ENCODE measurements around the gene DUXA.
"Not testable (repeated sequence)": the region's sequence is repeated elsewhere in the genome, so short reads cannot be mapped to it uniquely, and the experiment has no call there.

The DUXA gene

DNA sequence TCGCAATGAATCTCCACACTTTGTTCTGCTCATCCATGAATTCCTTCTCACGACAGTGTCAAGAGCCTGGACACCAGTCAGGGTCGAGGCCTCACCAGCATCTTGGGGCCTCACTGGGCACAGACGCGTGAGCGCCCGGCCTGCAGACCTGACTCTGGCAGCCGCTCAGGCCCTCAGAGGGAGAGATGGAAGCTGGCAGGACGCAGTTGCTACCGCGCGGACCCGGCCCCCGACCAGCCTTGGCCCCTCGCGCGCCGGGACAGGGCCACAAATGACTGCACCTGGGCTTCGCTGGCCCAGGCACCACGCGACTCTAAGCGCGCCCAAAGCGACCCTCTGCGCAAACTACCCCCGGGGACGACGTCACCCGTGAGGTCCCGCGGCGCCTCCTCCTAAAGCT lies 48.4 kb downstream of the DUXA start:
- no peak overlapping the region for H3K4me2 ChIP-seq (ENCODE audit: low read length)
- H3F3A ChIP-seq (ENCODE audit: control insufficient read depth, insufficient read depth) = no peaks in the 10 kb centered on the region
- H3K27ac ChIP-seq (ENCODE audit: low read depth, low read length) = no peak overlapping the region
- H3K27me3 ChIP-seq (ENCODE audit: control insufficient read depth, low read length) = no peaks in the 10 kb centered on the region
- H3K4me1 ChIP-seq (ENCODE audit: control insufficient read depth, low read length) = no peaks in the 10 kb centered on the region
- no peaks in the 10 kb centered on the region for H3K36me3 ChIP-seq (ENCODE audit: control insufficient read depth, low read length)
- TF ChIP-seq EZH2phosphoT487 (IDR thresholded peaks at IDR 0.05; ENCODE audit: borderline replicate concordance, low read length) = no peak
- TF ChIP-seq, protein P1, sequence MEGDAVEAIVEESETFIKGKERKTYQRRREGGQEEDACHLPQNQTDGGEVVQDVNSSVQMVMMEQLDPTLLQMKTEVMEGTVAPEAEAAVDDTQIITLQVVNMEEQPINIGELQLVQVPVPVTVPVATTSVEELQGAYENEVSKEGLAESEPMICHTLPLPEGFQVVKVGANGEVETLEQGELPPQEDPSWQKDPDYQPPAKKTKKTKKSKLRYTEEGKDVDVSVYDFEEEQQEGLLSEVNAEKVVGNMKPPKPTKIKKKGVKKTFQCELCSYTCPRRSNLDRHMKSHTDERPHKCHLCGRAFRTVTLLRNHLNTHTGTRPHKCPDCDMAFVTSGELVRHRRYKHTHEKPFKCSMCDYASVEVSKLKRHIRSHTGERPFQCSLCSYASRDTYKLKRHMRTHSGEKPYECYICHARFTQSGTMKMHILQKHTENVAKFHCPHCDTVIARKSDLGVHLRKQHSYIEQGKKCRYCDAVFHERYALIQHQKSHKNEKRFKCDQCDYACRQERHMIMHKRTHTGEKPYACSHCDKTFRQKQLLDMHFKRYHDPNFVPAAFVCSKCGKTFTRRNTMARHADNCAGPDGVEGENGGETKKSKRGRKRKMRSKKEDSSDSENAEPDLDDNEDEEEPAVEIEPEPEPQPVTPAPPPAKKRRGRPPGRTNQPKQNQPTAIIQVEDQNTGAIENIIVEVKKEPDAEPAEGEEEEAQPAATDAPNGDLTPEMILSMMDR (IDR thresholded peaks at IDR 0.05; ENCODE audit: low read depth, low read length, poor library complexity, severe bottlenecking) = no peak
- H4K20me1 ChIP-seq (ENCODE audit: control insufficient read depth, insufficient read depth, low read depth, low read length) = no peaks in the 10 kb centered on the region
- H3K9me2 ChIP-seq (replicated peaks; ENCODE audit: control insufficient read depth, low read length) = no peaks in the 10 kb centered on the region
- H3K79me2 ChIP-seq (ENCODE audit: control insufficient read depth, low read length) = no peaks in the 10 kb centered on the region
- peaks cover 27% of the 10 kb centered on the region; the same call in 1 of the 2 replicates for H3K9me3 ChIP-seq (ENCODE audit: control insufficient read depth, insufficient read depth, low read length)
- no peak overlapping the region for H3K4me3 ChIP-seq (ENCODE audit: low read length)

DNA sequence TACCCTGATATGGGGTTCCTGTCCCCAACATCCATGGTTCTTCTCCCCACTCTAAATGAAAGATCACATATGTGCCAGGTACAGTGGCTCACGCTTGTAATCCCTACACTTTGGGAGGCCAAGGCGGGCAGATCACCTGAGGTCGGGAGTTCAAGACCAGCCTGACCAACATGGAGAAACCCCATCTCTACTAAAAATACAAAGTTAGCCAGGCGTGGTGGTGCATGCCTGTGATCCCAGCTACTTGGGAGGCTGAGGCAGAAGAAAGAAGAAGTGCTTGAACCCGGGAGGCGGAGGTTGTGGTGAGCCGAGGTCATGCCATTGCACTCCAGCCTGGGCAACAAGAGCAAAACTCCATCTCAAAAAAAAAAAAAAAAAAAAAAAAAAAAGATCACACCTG lies 53.8 kb downstream of the DUXA start:
- not testable (repeated sequence) for H3K27me3 ChIP-seq (ENCODE audit: control insufficient read depth, low read length); H3K9me2 ChIP-seq (replicated peaks; ENCODE audit: control insufficient read depth, low read length)
- H3K9me3 ChIP-seq (ENCODE audit: control insufficient read depth, insufficient read depth, low read length) = peaks cover 33% of the 10 kb centered on the region; the same call in 1 of the 2 replicates

DNA sequence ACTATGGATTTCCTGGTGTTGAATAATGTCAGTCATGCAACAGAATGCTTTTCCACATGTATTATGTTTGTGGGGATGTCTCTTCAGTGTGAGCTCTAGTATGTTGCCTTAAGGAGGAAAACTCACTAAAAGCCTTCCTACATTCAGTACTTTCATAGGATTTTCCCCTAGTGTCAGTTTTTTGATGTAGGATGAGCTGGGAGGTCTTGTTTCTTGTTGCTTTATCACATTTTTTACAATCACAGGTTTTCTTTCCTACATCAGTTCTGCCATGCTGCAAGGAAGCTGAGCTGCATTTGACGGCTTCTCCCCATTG lies 56.0 kb downstream of the DUXA start:
- no peaks in the 10 kb centered on the region for H3K4me1 ChIP-seq (ENCODE audit: control insufficient read depth, low read length)
- no peaks in the 10 kb centered on the region for H3K27me3 ChIP-seq (ENCODE audit: control insufficient read depth, low read length)
- H3K4me3 ChIP-seq (ENCODE audit: low read length) = no peak overlapping the region
- peaks cover 29% of the 10 kb centered on the region; the same call in 1 of the 2 replicates for H3K9me3 ChIP-seq (ENCODE audit: control insufficient read depth, insufficient read depth, low read length)
- H3F3A ChIP-seq (ENCODE audit: control insufficient read depth, insufficient read depth) = no peaks in the 10 kb centered on the region
- H4K20me1 ChIP-seq (ENCODE audit: control insufficient read depth, insufficient read depth, low read depth, low read length) = no peaks in the 10 kb centered on the region
- no peak for TF ChIP-seq EZH2phosphoT487 (IDR thresholded peaks at IDR 0.05; ENCODE audit: borderline replicate concordance, low read length)
- TF ChIP-seq, protein P1 (IDR thresholded peaks at IDR 0.05; ENCODE audit: low read depth, low read length, poor library complexity, severe bottlenecking) = no peak
- no peaks in the 10 kb centered on the region for H3K36me3 ChIP-seq (ENCODE audit: control insufficient read depth, low read length)
- no peaks in the 10 kb centered on the region for H3K79me2 ChIP-seq (ENCODE audit: control insufficient read depth, low read length)
- H3K27ac ChIP-seq (ENCODE audit: low read depth, low read length) = no peak overlapping the region
- no peaks in the 10 kb centered on the region for H3K9me2 ChIP-seq (replicated peaks; ENCODE audit: control insufficient read depth, low read length)
- no peak overlapping the region for H3K4me2 ChIP-seq (ENCODE audit: low read length)

More for the DNA sequence above, 53.8 kb downstream of the DUXA start:
- H3K4me3 ChIP-seq (ENCODE audit: low read length); H3K36me3 ChIP-seq (ENCODE audit: control insufficient read depth, low read length); H3K4me2 ChIP-seq (ENCODE audit: low read length); H3K79me2 ChIP-seq (ENCODE audit: control insufficient read depth, low read length); H4K20me1 ChIP-seq (ENCODE audit: control insufficient read depth, insufficient read depth, low read depth, low read length); H3K27ac ChIP-seq (ENCODE audit: low read depth, low read length); H3K4me1 ChIP-seq (ENCODE audit: control insufficient read depth, low read length); H3F3A ChIP-seq (ENCODE audit: control insufficient read depth, insufficient read depth): not testable (repeated sequence)

DNA sequence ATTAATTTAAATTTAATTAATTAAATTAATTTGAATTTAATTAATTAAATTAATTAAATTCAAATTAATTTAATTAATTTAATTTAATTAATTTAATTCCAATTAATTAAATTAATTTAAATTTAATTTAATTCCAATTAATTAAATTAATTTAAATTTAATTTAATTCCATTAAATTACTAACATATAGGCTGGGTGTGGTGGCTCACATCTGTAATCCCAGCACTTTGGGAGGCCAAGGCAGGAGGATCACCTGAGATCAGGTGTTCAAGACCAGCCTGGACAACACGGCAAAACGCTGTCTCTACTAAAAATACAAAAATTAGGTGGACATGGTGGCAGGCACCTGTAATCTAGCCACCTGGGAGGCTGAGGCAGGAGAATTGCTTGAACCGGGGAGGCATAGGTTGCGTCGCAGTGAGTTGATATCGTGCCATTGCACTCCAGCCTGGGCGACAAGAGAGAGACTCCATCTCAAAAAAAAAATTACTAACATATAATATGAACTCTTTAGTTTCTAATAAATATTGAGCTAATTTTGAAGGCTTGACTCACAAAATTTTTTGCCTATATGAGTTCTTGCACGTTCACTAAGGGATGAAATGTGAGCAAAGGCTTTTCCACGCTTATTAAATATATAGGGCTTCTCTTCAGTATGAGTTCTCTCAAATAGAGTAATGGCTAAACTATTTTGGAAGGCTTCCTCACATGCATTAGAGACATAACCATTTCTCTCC lies 56.5 kb downstream of the DUXA start:
- H3K9me3 ChIP-seq (ENCODE audit: control insufficient read depth, insufficient read depth, low read length) = peaks cover 31% of the 10 kb centered on the region; the same call in 1 of the 2 replicates

More for the DNA sequence above, 56.5 kb downstream of the DUXA start:
- H3F3A ChIP-seq (ENCODE audit: control insufficient read depth, insufficient read depth) = no peaks in the 10 kb centered on the region
- no peak for TF ChIP-seq EZH2phosphoT487 (IDR thresholded peaks at IDR 0.05; ENCODE audit: borderline replicate concordance, low read length)
- TF ChIP-seq, protein P1 (IDR thresholded peaks at IDR 0.05; ENCODE audit: low read depth, low read length, poor library complexity, severe bottlenecking) = no peak
- H3K27me3 ChIP-seq (ENCODE audit: control insufficient read depth, low read length) = no peaks in the 10 kb centered on the region
- no peaks in the 10 kb centered on the region for H3K79me2 ChIP-seq (ENCODE audit: control insufficient read depth, low read length)
- no peaks in the 10 kb centered on the region for H3K4me1 ChIP-seq (ENCODE audit: control insufficient read depth, low read length)
- H3K4me2 ChIP-seq (ENCODE audit: low read length) = no peak overlapping the region
- no peaks in the 10 kb centered on the region for H4K20me1 ChIP-seq (ENCODE audit: control insufficient read depth, insufficient read depth, low read depth, low read length)
- H3K9me2 ChIP-seq (replicated peaks; ENCODE audit: control insufficient read depth, low read length) = no peaks in the 10 kb centered on the region
- H3K36me3 ChIP-seq (ENCODE audit: control insufficient read depth, low read length) = no peaks in the 10 kb centered on the region
- H3K4me3 ChIP-seq (ENCODE audit: low read length) = no peak overlapping the region
- H3K27ac ChIP-seq (ENCODE audit: low read depth, low read length) = no peak overlapping the region

Measured in DOHH2 (cell line).